Neuronal stem cell (in vitro differentiated cells): Measurements from ENCODE around the gene MED13L.

Source experiments
- DNase-seq: peaks from one replicate; pipeline ENCODE4 v3.0.0-alpha.2; 2013; ENCODE audit warnings: low spot score
- H2AFZ ChIP-seq: one replicate; pipeline ENCODE4 v1.6.1; 2013; ENCODE audit warnings: mild to moderate bottlenecking, low read length, inconsistent platforms
- H2AK5ac ChIP-seq: 2 replicates; pipeline ENCODE4 v1.6.1; 2013; ENCODE audit warnings: low read depth, mild to moderate bottlenecking, inconsistent platforms, low read length, moderate library complexity, mixed read lengths
- H2BK120ac ChIP-seq: 2 replicates; pipeline ENCODE4 v1.6.1; 2013; ENCODE audit warnings: low read depth, mild to moderate bottlenecking, inconsistent platforms, low read length, moderate library complexity, mixed read lengths
- H2BK12ac ChIP-seq: one replicate; pipeline ENCODE4 v1.6.1; 2013; ENCODE audit warnings: low read length, inconsistent platforms
- H2BK15ac ChIP-seq: 2 replicates; pipeline ENCODE4 v1.6.1; 2013; ENCODE audit warnings: mild to moderate bottlenecking, low read length, inconsistent platforms, mixed read lengths
- H2BK5ac ChIP-seq: one replicate; pipeline ENCODE4 v1.6.1; 2013; ENCODE audit warnings: inconsistent platforms, mild to moderate bottlenecking, low read length, moderate library complexity
- H3K14ac ChIP-seq: one replicate; pipeline ENCODE4 v1.6.1; 2013; ENCODE audit warnings: low read length, inconsistent platforms
- H3K18ac ChIP-seq: 2 replicates; pipeline ENCODE4 v1.6.1; 2013; ENCODE audit warnings: low read length, inconsistent platforms
- H3K23ac ChIP-seq: 2 replicates; pipeline ENCODE4 v1.6.1; 2013; ENCODE audit warnings: low read depth, mild to moderate bottlenecking, mixed read lengths, low read length, inconsistent platforms; ENCODE audit not compliant: poor library complexity
- H3K27ac ChIP-seq: replicated peaks from 3 replicates; pipeline ENCODE4 v1.5.1; 2013; ENCODE audit warnings: low read length, inconsistent platforms
- H3K27me3 ChIP-seq, 3 experiments: 2 replicates each; pipeline ENCODE4 v1.6.1; 2013; ENCODE audit warnings: low read length in 3 of 3, mild to moderate bottlenecking in 2 of 3, inconsistent platforms in 1 of 3, low read depth in 1 of 3, mixed read lengths in 1 of 3, moderate library complexity in 1 of 3; ENCODE audit not compliant: control insufficient read depth in 3 of 3, insufficient read depth in 3 of 3
- H3K36me3 ChIP-seq, 2 donors: replicated peaks in 1 of 2; 2 replicates each; pipeline ENCODE4 v1.6.1; 2013; ENCODE audit warnings: low read length in 2 of 2; ENCODE audit not compliant: control insufficient read depth in 2 of 2, insufficient read depth in 2 of 2
- H3K4ac ChIP-seq: 2 replicates; pipeline ENCODE4 v1.6.1; 2013; ENCODE audit warnings: inconsistent platforms, mild to moderate bottlenecking, low read length, moderate library complexity
- H3K4me1 ChIP-seq, 2 donors: 1 replicate in 1 of 2; 2 replicates in 1 of 2; pipeline ENCODE4 v1.6.1; 2013; ENCODE audit warnings: low read length in 2 of 2, low read depth in 1 of 2; ENCODE audit not compliant: control insufficient read depth in 2 of 2, insufficient read depth in 1 of 2
- H3K4me2 ChIP-seq: one replicate; pipeline ENCODE4 v1.6.1; 2013; ENCODE audit warnings: mild to moderate bottlenecking, low read length, inconsistent platforms; ENCODE audit not compliant: insufficient read depth, poor library complexity, severe bottlenecking
- H3K4me3 ChIP-seq, 2 donors: 2 replicates each; pipeline ENCODE4 v1.5.1; 2013; ENCODE audit warnings: low read length in 2 of 2, mild to moderate bottlenecking in 2 of 2, inconsistent platforms in 1 of 2, moderate library complexity in 1 of 2
- H3K79me1 ChIP-seq: one replicate; pipeline ENCODE4 v1.6.1; 2013; ENCODE audit warnings: low read depth, mild to moderate bottlenecking, inconsistent platforms, low read length, moderate library complexity
- H3K9ac ChIP-seq: one replicate; pipeline ENCODE4 v1.6.1; 2013; ENCODE audit warnings: mild to moderate bottlenecking, low read depth, low read length, inconsistent platforms; ENCODE audit not compliant: poor library complexity
- H3K9me3 ChIP-seq, 2 donors: replicated peaks in 1 of 2; 2 replicates each; pipeline versions ENCODE3 to v1.6.1; 2013; ENCODE audit warnings: low read length in 2 of 2, mild to moderate bottlenecking in 2 of 2, inconsistent platforms in 1 of 2, low read depth in 1 of 2, mixed read lengths in 1 of 2, moderate library complexity in 1 of 2; ENCODE audit not compliant: control insufficient read depth in 2 of 2, insufficient read depth in 1 of 2
- H4K8ac ChIP-seq: one replicate; pipeline ENCODE4 v1.6.1; 2013; ENCODE audit warnings: low read depth, mild to moderate bottlenecking, inconsistent platforms, low read length, moderate library complexity
- H4K91ac ChIP-seq: one replicate; pipeline ENCODE4 v1.6.1; 2013; ENCODE audit warnings: low read length, low read depth, mild to moderate bottlenecking, inconsistent platforms; ENCODE audit not compliant: poor library complexity
- WGBS, 2 donors: extraction: QIAGEN DNeasy Blood & Tissue Kit; methylation state at CpG; one replicate each; pipeline ENCODE4 v1.1.7; 2013; ENCODE audit warnings: missing lambda C conversion rate in 2 of 2, mixed read lengths in 1 of 2; ENCODE audit not compliant: insufficient read length in 2 of 2, insufficient replicate concordance in 1 of 2; ENCODE audit errors: extremely low coverage in 2 of 2; 5-methylcytosine and 5-hydroxymethylcytosine counted together

MED13L gene

DNA sequence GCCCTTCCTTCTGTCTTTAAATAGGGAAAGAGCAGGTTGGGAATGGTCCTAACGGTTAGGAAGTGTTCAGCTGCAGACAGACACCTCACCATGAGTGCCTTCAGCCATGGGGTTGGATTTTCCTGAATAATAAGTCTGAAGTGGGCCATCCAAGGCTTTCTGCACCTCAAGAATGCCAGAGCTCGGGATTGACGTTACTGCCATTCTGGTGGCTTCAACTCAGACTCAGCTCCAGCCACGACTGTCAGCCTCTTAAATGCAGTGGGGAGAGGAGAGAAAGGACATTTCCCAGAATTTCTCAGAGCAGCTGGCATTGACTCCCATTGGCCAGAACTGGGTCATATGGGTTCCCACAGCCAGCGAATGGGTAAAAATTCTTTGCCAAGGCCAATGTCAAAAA lies 363.4 kb downstream of the MED13L start:
- DNase-seq = no peak
- no peak overlapping the region for H2AFZ ChIP-seq
- H3K27ac ChIP-seq = no peak overlapping the region
- H3K9ac ChIP-seq = no peak overlapping the region
- no peak overlapping the region for H3K14ac ChIP-seq
- H2BK5ac ChIP-seq = no peak overlapping the region
- H3K23ac ChIP-seq = no peak overlapping the region
- H3K4ac ChIP-seq = no peak overlapping the region
- no peak overlapping the region for H2BK15ac ChIP-seq
- H2AK5ac ChIP-seq = no peak overlapping the region
- no CpG with 5 or more reads among the region's 5 CpGs for WGBS, 2 donors
- no peaks in the 10 kb centered on the region for H3K36me3 ChIP-seq
- no peak overlapping the region for H3K4me3 ChIP-seq
- no peak overlapping the region for H4K8ac ChIP-seq
- no peak overlapping the region for H2BK120ac ChIP-seq
- no peak overlapping the region for H3K4me2 ChIP-seq
- H3K27me3 ChIP-seq = peaks cover 0 to 25% (median 9%) of the 10 kb centered on the region in 3 experiments
- H4K91ac ChIP-seq = no peak overlapping the region
- no peak overlapping the region for H3K18ac ChIP-seq
- H2BK12ac ChIP-seq = no peak overlapping the region
- H3K4me1 ChIP-seq = peaks cover 0 to 2% of the 10 kb centered on the region in 2 donors
- H3K79me1 ChIP-seq = no peaks in the 10 kb centered on the region
- H3K9me3 ChIP-seq = peaks cover 0 to 2% of the 10 kb centered on the region in 2 donors

DNA sequence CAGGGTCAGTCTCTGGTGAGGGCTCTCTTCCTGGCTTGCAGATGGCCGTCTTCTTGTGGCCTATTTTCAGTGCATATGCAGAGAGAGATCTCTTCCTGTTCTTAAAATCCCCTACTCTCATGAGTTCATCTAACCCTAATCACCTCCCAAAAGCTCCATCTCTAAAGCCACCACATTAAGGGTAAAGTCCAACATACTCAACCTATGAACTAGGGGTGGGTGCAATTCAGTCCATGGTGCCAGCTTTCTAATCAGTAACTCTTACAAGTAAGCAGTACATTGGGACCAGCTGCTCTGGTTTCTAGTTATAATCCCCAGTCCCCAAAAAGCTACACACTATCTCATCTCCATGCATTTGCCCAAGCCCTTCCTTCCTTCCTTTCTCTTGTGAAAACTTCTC lies 365.1 kb downstream of the MED13L start:
- Histone ChIP-seq H3K4me2 (no peak overlapping the region), H4K8ac (no peak overlapping the region), H2BK5ac (no peak overlapping the region), H4K91ac (no peak overlapping the region), H3K79me1 (no peaks in the 10 kb centered on the region), H2BK12ac (no peak overlapping the region), H3K23ac (no peak overlapping the region), H2AFZ (no peak overlapping the region), H3K27ac (no peak overlapping the region), H3K36me3 (no peaks in the 10 kb centered on the region), H3K4me1 (peaks cover 0 to 2% of the 10 kb centered on the region in 2 donors), H3K27me3 (peaks cover 0 to 18% (median 9%) of the 10 kb centered on the region in 3 experiments), H2BK15ac (no peak overlapping the region), H3K9me3 (peaks cover 0 to 2% of the 10 kb centered on the region in 2 donors), H3K18ac (no peak overlapping the region), H3K14ac (no peak overlapping the region), H3K4me3 (no peak overlapping the region), H3K4ac (no peak overlapping the region), H2BK120ac (no peak overlapping the region), H2AK5ac (no peak overlapping the region), H3K9ac (no peak overlapping the region)
- DNase-seq = no peak
- WGBS, 2 donors = no CpG with 5 or more reads among the region's 1 CpG

DNA sequence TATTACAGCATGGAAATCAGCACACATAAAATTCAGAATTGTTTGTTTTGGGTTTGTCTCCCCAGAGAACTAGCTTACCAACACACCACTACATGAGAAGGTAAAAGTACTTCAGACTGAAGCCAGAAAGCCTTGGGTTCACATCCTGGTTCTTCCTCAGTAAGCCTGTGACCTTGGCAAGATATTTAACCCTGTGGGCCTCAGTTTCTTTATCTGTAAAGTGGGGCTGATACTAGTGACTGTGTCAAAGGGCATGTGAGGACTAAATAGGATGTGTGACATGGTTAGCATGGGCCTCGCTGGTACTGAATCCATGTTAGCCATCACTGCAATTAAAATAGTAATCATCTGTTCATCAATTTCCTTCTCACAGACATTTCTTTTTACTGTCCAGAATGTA lies 366.1 kb downstream of the MED13L start:
- no peak overlapping the region for H3K23ac ChIP-seq
- H4K91ac ChIP-seq = no peak overlapping the region
- no peak overlapping the region for H3K4me2 ChIP-seq
- H3K9ac ChIP-seq = no peak overlapping the region
- no peak overlapping the region for H2BK120ac ChIP-seq
- DNase-seq = no peak
- H2BK12ac ChIP-seq = no peak overlapping the region
- no peak overlapping the region for H3K4ac ChIP-seq
- H3K36me3 ChIP-seq = no peaks in the 10 kb centered on the region
- H2BK15ac ChIP-seq = no peak overlapping the region
- no CpG with 5 or more reads among the region's 1 CpG for WGBS, 2 donors
- H3K27ac ChIP-seq = no peak overlapping the region
- H2AK5ac ChIP-seq = no peak overlapping the region
- H3K9me3 ChIP-seq = peaks cover 0 to 2% of the 10 kb centered on the region in 2 donors
- H3K14ac ChIP-seq = no peak overlapping the region
- no peaks in the 10 kb centered on the region for H3K79me1 ChIP-seq
- H3K4me1 ChIP-seq = no peaks in the 10 kb centered on the region
- H3K4me3 ChIP-seq = no peak overlapping the region
- no peak overlapping the region for H2AFZ ChIP-seq
- no peak overlapping the region for H2BK5ac ChIP-seq
- H3K18ac ChIP-seq = no peak overlapping the region
- peaks cover 0 to 10% (median 3%) of the 10 kb centered on the region in 3 experiments for H3K27me3 ChIP-seq
- H4K8ac ChIP-seq = no peak overlapping the region

DNA sequence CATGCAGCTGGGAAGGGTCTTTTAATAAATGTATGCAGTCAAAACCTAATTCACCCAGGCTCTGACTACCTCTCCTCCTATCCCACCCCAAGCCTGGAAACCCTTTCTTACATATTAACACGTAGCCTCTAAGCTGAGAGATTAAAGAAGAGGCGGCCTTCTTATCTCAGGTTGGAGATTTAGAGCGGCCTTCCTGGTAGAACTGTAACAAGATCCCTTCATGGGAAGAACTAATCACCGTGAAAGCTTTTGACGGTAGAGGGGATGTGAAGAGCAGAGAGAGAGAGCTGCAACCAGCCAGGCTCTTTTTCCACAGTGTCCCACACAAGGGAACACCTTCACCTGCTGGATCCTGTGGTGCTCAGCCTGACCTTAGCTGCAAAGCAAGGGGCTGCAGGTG lies 367.4 kb downstream of the MED13L start:
- no peak overlapping the region for H3K14ac ChIP-seq
- H3K4me2 ChIP-seq = no peak overlapping the region
- no peak overlapping the region for H4K8ac ChIP-seq
- no peak overlapping the region for H2AFZ ChIP-seq
- no peak overlapping the region for H2BK12ac ChIP-seq
- H2BK5ac ChIP-seq = no peak overlapping the region
- WGBS, 2 donors = no CpG with 5 or more reads among the region's 5 CpGs
- no peak overlapping the region for H2BK15ac ChIP-seq
- H3K9me3 ChIP-seq = no peaks in the 10 kb centered on the region
- no peak overlapping the region for H3K4ac ChIP-seq
- H3K36me3 ChIP-seq = no peaks in the 10 kb centered on the region
- H3K27me3 ChIP-seq = peaks cover 0 to 4% (median 0%) of the 10 kb centered on the region in 3 experiments
- no peak for DNase-seq
- no peak overlapping the region for H3K18ac ChIP-seq
- H3K27ac ChIP-seq = no peak overlapping the region
- H3K4me3 ChIP-seq = no peak overlapping the region
- H4K91ac ChIP-seq = no peak overlapping the region
- H3K23ac ChIP-seq = no peak overlapping the region
- H2BK120ac ChIP-seq = no peak overlapping the region
- H3K9ac ChIP-seq = no peak overlapping the region
- no peaks in the 10 kb centered on the region for H3K4me1 ChIP-seq
- no peaks in the 10 kb centered on the region for H3K79me1 ChIP-seq
- H2AK5ac ChIP-seq = no peak overlapping the region
